Neural cell (in vitro differentiated cells): ENCODE results near the gene GABBR2. TPM values are rescaled to one million over a fixed set of nuclear protein-coding genes. Genes with fewer than 3 reads are reported as not detected.

ENCODE experiments used
- H2AFZ ChIP-seq: fragments of 200-600, 300-800 bp; sonication (generic), shearing (Covaris generic); 2 replicates; pipeline ENCODE4 v1.6.0; 2014; ENCODE audit warnings: low read depth, mild to moderate bottlenecking, antibody characterized with exemption, low read length, moderate library complexity
- H3F3A ChIP-seq: fragments of 200-600 bp; shearing (Covaris generic); 2 replicates; pipeline ENCODE4 v1.6.1; 2016; ENCODE audit warnings: mild to moderate bottlenecking, moderate library complexity, mixed read lengths, antibody characterized with exemption, low read length; ENCODE audit not compliant: insufficient read depth, poor library complexity, severe bottlenecking
- H3K27ac ChIP-seq: fragments of 200-600, 300-800 bp; sonication (generic), shearing (Covaris generic); 2 replicates; pipeline ENCODE4 v1.5.1; 2014; ENCODE audit warnings: mild to moderate bottlenecking, low read length, moderate library complexity
- H3K27me3 ChIP-seq: fragments of 300-800, 200-600 bp; sonication (generic), shearing (Covaris generic); 2 replicates; pipeline ENCODE4 v1.6.0; 2014; ENCODE audit warnings: mild to moderate bottlenecking, low read depth, low read length, moderate library complexity; ENCODE audit not compliant: insufficient read depth
- H3K36me3 ChIP-seq: fragments of 300-800, 200-600 bp; sonication (generic), shearing (Covaris generic); 2 replicates; pipeline ENCODE4 v1.5.1; 2014; ENCODE audit warnings: mild to moderate bottlenecking, antibody characterized with exemption, low read length, moderate library complexity; ENCODE audit not compliant: insufficient read depth
- H3K4me2 ChIP-seq: fragments of 300-800, 200-600 bp; sonication (generic), shearing (Covaris generic); 2 replicates; pipeline ENCODE4 v1.6.0; 2014; ENCODE audit warnings: mild to moderate bottlenecking, low read length
- H3K4me3 ChIP-seq: fragments of 300-800, 200-600 bp; sonication (generic), shearing (Covaris generic); 2 replicates; pipeline ENCODE4 v1.5.1; 2014; ENCODE audit warnings: mild to moderate bottlenecking, low read length, moderate library complexity
- H3K79me2 ChIP-seq: fragments of 200-600 bp; shearing (Covaris generic); replicated peaks from 2 replicates; pipeline ENCODE4 v1.6.0; 2014; ENCODE audit warnings: mild to moderate bottlenecking, low read length, moderate library complexity; ENCODE audit not compliant: insufficient read depth
- H3K9ac ChIP-seq: fragments of 300-800, 200-600 bp; sonication (generic), shearing (Covaris generic); 2 replicates; pipeline ENCODE4 v1.6.1; 2016; ENCODE audit warnings: mild to moderate bottlenecking, low read length, mixed read lengths
- H3K9me2 ChIP-seq: fragments of 200-600 bp; shearing (Covaris generic); 2 replicates; pipeline ENCODE4 v1.6.1; 2016; ENCODE audit warnings: mild to moderate bottlenecking, low read length, mixed read lengths; ENCODE audit not compliant: insufficient read depth
- H3K9me3 ChIP-seq: fragments of 200-600, 300-800 bp; sonication (generic), shearing (Covaris generic); 2 replicates; pipeline ENCODE4 v1.6.1; 2016; ENCODE audit warnings: mild to moderate bottlenecking, mixed run types, low read length, moderate library complexity, mixed read lengths
- H4K20me1 ChIP-seq: fragments of 200-600 bp; shearing (Covaris generic); 2 replicates; pipeline ENCODE4 v1.6.1; 2016; ENCODE audit warnings: mild to moderate bottlenecking, mixed run types; ENCODE audit not compliant: insufficient read depth
- EP300 ChIP-seq: fragments of 450-650 bp; conservative IDR thresholded peaks from 2 replicates; pipeline ENCODE4 v1.6.1; 2014; ENCODE audit warnings: antibody characterized with exemption, mild to moderate bottlenecking, moderate library complexity; ENCODE audit not compliant: poor library complexity, severe bottlenecking
- EZH2 ChIP-seq: fragments of 200-600, 300-800 bp; shearing (Covaris generic), sonication (generic); IDR thresholded peaks from 2 replicates; pipeline ENCODE4 v1.6.1; 2014; ENCODE audit warnings: antibody characterized with exemption, low read length, borderline replicate concordance, mild to moderate bottlenecking; ENCODE audit not compliant: insufficient read depth, poor library complexity, severe bottlenecking
- MXI1 ChIP-seq: fragments of 450-650 bp; conservative IDR thresholded peaks from 2 replicates; pipeline ENCODE4 v1.6.1; 2014; ENCODE audit warnings: antibody characterized with exemption, mild to moderate bottlenecking; ENCODE audit not compliant: poor library complexity, severe bottlenecking
- POLR2AphosphoS5 ChIP-seq: IDR thresholded peaks from 2 replicates; pipeline ENCODE4 v1.6.1; 2012
- RAD21 ChIP-seq: fragments of 450-650 bp; conservative IDR thresholded peaks from 2 replicates; pipeline ENCODE4 v1.6.1; 2014; ENCODE audit warnings: antibody characterized with exemption, mild to moderate bottlenecking, moderate library complexity
- SMC3 ChIP-seq: fragments of 450-650 bp; conservative IDR thresholded peaks from 2 replicates; pipeline ENCODE4 v1.6.1; 2014; ENCODE audit warnings: antibody characterized with exemption, mild to moderate bottlenecking, moderate library complexity; ENCODE audit not compliant: poor library complexity
- TAF1 ChIP-seq: IDR thresholded peaks from 2 replicates; pipeline ENCODE4 v1.6.1; 2012; ENCODE audit warnings: low read depth
- polyA plus RNA-seq: library from polyadenylated mRNA; depleted of rRNA; stranded (reverse); fragments of >200 nt; gene quantifications from 2 replicates; pipeline ENCODE4 v1.2.3, GENCODE V29; 2014
- TF ChIP-seq, protein P1 (sequence below): fragments of 450-650 bp; IDR thresholded peaks from 2 replicates; pipeline ENCODE4 v1.5.1; 2014; ENCODE audit warnings: antibody characterized with exemption, mild to moderate bottlenecking, moderate library complexity; ENCODE audit not compliant: poor library complexity, severe bottlenecking
- TF ChIP-seq, protein P2 (sequence below): IDR thresholded peaks from 2 replicates; pipeline ENCODE4 v1.6.1; 2012; ENCODE audit warnings: borderline replicate concordance

Gene GABBR2
- polyA plus RNA-seq, 1 donor from 2014 or later, result 7.1 TPM

DNA sequence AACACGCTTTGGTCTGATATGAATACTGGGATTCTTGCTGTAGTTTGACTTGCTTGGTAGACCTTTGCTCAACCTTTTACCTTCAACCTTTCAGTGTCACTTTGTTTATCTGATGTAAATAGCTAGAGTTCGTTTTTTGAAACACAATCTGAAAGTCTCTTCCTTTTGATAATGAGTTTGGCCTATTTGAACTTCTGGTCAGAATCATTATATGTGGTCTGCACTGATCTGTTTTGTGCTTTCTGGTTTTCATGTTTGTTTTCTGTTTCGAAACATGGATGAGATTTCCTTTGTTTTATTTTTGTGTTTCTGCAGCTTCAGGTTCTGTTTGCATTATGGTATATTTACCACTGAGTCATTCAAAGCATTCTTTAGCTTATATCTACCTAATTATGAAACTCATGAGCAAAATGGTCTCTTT is 217.5 kb downstream of the GABBR2 start:
- Histone ChIP-seq H3K9ac (no peak overlapping the region), H3K9me3 (no peaks in the 10 kb centered on the region), H3F3A (no peaks in the 10 kb centered on the region), H3K27me3 (no peaks in the 10 kb centered on the region), H3K9me2 (no peaks in the 10 kb centered on the region), H3K36me3 (no peaks in the 10 kb centered on the region), H2AFZ (no peak overlapping the region), H3K4me3 (no peak overlapping the region), H3K79me2 (no peaks in the 10 kb centered on the region), H4K20me1 (no peaks in the 10 kb centered on the region), H3K27ac (no peak overlapping the region), H3K4me2 (no peak overlapping the region)
- TF ChIP-seq SMC3 (no peak), MXI1 (no peak), EP300 (no peak), EZH2 (no peak), RAD21 (no peak), TAF1 (no peak), POLR2AphosphoS5 (no peak)
- TF ChIP-seq, protein P1, sequence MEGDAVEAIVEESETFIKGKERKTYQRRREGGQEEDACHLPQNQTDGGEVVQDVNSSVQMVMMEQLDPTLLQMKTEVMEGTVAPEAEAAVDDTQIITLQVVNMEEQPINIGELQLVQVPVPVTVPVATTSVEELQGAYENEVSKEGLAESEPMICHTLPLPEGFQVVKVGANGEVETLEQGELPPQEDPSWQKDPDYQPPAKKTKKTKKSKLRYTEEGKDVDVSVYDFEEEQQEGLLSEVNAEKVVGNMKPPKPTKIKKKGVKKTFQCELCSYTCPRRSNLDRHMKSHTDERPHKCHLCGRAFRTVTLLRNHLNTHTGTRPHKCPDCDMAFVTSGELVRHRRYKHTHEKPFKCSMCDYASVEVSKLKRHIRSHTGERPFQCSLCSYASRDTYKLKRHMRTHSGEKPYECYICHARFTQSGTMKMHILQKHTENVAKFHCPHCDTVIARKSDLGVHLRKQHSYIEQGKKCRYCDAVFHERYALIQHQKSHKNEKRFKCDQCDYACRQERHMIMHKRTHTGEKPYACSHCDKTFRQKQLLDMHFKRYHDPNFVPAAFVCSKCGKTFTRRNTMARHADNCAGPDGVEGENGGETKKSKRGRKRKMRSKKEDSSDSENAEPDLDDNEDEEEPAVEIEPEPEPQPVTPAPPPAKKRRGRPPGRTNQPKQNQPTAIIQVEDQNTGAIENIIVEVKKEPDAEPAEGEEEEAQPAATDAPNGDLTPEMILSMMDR, result no peak
- TF ChIP-seq, protein P2, sequence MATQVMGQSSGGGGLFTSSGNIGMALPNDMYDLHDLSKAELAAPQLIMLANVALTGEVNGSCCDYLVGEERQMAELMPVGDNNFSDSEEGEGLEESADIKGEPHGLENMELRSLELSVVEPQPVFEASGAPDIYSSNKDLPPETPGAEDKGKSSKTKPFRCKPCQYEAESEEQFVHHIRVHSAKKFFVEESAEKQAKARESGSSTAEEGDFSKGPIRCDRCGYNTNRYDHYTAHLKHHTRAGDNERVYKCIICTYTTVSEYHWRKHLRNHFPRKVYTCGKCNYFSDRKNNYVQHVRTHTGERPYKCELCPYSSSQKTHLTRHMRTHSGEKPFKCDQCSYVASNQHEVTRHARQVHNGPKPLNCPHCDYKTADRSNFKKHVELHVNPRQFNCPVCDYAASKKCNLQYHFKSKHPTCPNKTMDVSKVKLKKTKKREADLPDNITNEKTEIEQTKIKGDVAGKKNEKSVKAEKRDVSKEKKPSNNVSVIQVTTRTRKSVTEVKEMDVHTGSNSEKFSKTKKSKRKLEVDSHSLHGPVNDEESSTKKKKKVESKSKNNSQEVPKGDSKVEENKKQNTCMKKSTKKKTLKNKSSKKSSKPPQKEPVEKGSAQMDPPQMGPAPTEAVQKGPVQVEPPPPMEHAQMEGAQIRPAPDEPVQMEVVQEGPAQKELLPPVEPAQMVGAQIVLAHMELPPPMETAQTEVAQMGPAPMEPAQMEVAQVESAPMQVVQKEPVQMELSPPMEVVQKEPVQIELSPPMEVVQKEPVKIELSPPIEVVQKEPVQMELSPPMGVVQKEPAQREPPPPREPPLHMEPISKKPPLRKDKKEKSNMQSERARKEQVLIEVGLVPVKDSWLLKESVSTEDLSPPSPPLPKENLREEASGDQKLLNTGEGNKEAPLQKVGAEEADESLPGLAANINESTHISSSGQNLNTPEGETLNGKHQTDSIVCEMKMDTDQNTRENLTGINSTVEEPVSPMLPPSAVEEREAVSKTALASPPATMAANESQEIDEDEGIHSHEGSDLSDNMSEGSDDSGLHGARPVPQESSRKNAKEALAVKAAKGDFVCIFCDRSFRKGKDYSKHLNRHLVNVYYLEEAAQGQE, result no peak

DNA sequence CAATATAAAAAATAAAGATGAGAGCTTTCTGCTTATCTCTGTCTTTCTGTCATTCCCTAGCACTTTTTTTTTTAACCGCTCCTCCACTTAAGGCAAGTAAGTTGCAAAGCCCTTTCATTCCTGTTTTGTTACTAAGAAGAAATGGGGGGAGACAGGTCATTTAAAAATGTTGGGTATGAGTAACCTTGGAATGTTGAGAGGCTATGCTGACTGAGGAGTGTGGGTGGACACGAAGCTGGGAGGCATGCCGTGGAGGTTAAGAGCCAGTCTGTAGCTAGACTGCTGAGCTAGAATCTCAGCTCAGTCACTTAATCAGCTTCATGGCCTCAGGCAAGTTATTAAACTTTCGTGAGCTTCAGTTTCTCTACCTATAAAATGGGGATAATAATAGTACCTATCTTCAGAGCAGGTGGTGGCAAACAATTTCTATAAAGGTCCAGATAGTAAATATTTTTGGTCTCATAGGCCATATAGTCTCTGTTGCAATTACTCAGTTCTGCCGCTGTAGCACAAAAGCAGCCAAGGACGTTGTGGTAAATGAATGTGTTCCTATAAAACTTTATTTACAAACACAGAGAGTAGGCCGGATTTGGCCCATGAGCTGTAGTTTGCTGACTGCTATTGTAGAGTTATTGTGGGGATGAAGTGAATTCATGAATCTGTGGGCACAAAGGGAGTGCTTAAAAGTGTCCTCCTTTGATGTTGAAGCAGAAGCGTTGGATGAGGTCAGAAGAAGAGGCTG is 220.0 kb downstream of the GABBR2 start:
- H3K27ac ChIP-seq, result no peak overlapping the region

More for the DNA sequence above, 220.0 kb downstream of the GABBR2 start:
- no peaks in the 10 kb centered on the region for H3K9me2 ChIP-seq
- no peaks in the 10 kb centered on the region for H4K20me1 ChIP-seq
- H3K9ac ChIP-seq, result no peak overlapping the region
- no peak overlapping the region for H3K4me2 ChIP-seq
- H3K36me3 ChIP-seq, result no peaks in the 10 kb centered on the region
- no peak overlapping the region for H3K4me3 ChIP-seq
- H2AFZ ChIP-seq, result no peak overlapping the region
- H3K27me3 ChIP-seq, result no peaks in the 10 kb centered on the region
- TF ChIP-seq, protein P2, result no peak
- TF ChIP-seq, protein P1, result no peak
- TF ChIP-seq POLR2AphosphoS5 (no peak), SMC3 (no peak), EZH2 (no peak)
- H3K9me3 ChIP-seq, result no peaks in the 10 kb centered on the region
- no peaks in the 10 kb centered on the region for H3K79me2 ChIP-seq
- no peaks in the 10 kb centered on the region for H3F3A ChIP-seq
